Smooth muscle cell of bladder (primary cell): ENCODE measurements around the gene LMNTD2. TPM values are rescaled to one million over a fixed set of nuclear protein-coding genes. Genes with fewer than 3 reads are reported as not detected.

Experiments used
- total RNA-seq: library from RNA; depleted of rRNA; stranded (reverse); fragments of >200 nt; gene quantifications from 2 replicates; pipeline ENCODE4 v1.2.3, GENCODE V29; 2014

Gene LMNTD2, protein sequence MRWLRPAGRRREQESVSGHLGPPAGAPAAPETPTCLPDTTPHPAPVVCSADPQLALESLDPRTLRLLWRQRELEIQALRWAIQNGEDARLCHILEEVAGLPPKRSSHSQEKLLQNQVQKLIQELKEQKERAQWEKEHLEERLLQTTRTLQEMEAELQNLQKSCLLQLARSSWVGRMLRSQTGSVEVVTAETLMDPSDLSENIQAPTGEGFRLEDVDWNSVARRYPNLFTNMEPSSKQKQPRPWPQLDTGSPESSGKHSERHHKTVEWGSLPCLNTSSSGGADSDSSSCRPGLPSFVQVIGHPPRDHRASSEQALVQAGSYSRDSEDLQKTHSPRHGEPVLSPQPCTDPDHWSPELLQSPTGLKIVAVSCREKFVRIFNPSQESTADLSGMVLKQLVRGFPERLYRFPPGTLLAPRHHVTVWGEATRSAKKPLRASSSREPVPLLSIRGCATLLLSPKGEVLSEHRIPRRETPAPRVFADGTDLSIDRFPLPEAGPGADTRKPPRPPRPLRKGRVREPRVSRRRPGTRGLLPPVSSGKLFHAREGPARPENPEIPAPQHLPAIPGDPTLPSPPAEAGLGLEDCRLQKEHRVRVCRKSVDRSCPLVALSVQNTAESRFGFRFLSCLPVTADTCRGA
- 0.28 TPM in 2 replicates for total RNA-seq

DNA sequence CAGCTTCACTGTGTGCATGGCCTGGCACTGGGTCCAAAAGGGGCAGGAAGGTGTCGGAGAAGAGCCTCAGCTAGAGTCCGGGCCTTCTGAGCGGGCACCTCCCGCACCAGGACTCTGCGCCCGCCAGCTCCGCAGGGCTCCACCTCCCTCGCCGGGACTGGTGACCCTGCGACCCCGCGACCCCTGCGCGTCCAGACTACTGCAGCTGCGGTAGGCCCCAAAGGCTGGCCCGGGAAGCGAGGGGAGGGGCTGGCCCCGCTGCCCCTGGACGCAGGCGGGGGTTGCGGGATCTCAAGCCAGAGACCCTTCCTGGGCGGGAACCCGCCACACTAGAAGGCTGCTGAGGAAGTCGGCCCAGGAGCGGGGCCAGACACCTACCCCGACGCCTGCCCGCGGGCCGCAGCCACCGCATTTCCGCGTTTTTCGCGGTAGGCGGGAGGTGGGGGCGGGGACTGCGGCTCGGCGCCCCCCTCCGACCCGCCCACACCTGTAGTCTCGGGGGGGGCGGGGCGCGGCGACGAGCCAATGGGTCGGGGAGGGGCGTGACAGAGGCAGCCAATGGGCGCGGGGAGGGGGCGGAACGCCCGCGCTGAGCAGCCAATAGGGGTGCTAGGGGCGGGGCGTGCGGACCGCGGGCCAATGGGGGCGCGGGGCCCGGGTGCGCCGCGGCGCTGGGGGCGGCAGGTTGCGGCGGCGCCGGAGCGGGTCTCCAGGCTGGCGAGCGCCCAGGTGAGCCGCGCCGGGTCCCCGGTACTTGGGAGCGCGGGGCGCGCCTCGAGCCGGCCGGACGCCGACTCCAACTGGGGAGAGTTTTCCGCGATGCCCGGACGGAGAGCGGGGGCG, at the start of gene LMNTD2, which contains the start of gene RASSF7:
Gene LMNTD2 (minus strand): TSS at position 434 of the 843 bp plus-strand sequence. CDS start 22 bp downstream, at position 412.
Gene RASSF7 (plus strand): TSS at position 666 of the 843 bp plus-strand sequence. CDS start 799 bp downstream, outside the sequence.

GRCh38 chr11:575996-576768, 15.6 kb upstream of the LMNTD2 start, which contains the start of gene PHRF1:
TSS of gene PHRF1 (plus strand) at chr11:576470. CDS start at chr11:581513, 5,043 bp downstream.

GRCh38 chr11:536841-537621, 23.5 kb downstream of the LMNTD2 start, which contains the start of gene LRRC56:
TSS of gene LRRC56 (plus strand) at chr11:537527. CDS start at chr11:540685, 3,158 bp downstream.

GRCh38 chr11:535519-536454, 24.8 kb downstream of the LMNTD2 start, which contains the start of gene HRAS:
TSS of gene HRAS (minus strand) at chr11:535576.

DNA sequence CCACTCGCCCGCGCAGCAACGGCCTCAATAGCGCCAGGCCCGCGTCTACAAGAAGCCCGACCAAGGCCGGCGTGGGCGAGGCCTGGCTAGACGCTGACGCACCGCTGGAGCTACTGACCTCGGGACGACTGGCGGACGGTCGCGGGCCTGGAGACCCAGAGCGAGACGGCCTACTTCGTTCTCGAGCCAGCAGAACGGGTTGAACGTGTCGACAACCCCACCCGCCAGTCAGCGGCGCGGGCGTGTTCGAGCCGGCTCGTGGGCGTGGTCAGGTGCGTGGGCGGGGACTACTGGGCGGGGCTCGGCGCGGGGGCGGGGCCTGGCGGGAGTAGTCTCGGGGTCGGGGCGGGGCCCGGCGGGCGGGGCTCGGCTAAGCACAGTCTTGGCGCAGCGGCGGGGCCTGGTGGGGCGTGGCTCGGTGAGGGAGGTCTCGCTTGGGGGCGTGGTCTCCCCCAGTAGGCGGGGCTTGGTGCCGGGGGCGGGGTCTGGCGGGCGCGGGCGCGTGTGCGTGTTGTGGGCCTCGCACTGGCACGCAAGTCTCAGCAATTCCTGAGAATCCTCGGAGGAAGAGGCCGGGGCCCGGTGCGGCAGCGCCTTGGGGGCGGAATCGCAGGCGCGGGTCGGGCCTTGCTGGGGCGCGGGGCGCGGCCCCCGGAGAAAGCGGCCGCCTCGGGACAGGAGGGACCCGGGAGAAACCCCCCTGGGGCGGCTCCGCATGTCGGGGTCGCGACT, 53.4 kb downstream of the LMNTD2 start, which contains the start of gene RNH1:
Gene RNH1 (minus strand): TSS at position 248 of the 732 bp plus-strand sequence. CDS start 5,080 bp downstream, outside the sequence.

Other genes starting within 250 kb of the LMNTD2 start
- 49.6 and 79.5 TPM in 2 replicates for gene IFITM1, start 246.7 kb downstream of the LMNTD2 start, total RNA-seq
- 75.0 and 101 TPM in 2 replicates for gene IFITM3, start 239.9 kb downstream of the LMNTD2 start, total RNA-seq
- gene B4GALNT4, start 191.2 kb downstream of the LMNTD2 start, total RNA-seq: 1.9 and 3.6 TPM in 2 replicates
- 1.3 and 1.6 TPM in 2 replicates for gene PKP3, start 166.5 kb downstream of the LMNTD2 start, total RNA-seq
- gene SIGIRR, start 145.7 kb downstream of the LMNTD2 start, total RNA-seq: 13.1 and 13.8 TPM in 2 replicates
- gene ANO9, start 118.7 kb downstream of the LMNTD2 start, total RNA-seq: not detected in 2 replicates
- 30.9 and 42.6 TPM in 2 replicates for gene PTDSS2, start 110.5 kb downstream of the LMNTD2 start, total RNA-seq
- 296 and 361 TPM in 2 replicates for gene RNH1, start 53.5 kb downstream of the LMNTD2 start, total RNA-seq
- gene HRAS, start 25.2 kb downstream of the LMNTD2 start, total RNA-seq: 66.3 and 70.2 TPM in 2 replicates
- 0.55 and 0.85 TPM in 2 replicates for gene LRRC56, start 23.2 kb downstream of the LMNTD2 start, total RNA-seq
- 2.5 and 2.7 TPM in 2 replicates for gene RASSF7, start 232 bp upstream of the LMNTD2 start, total RNA-seq
- 17.6 and 24.8 TPM in 2 replicates for gene PHRF1, start 15.7 kb upstream of the LMNTD2 start, total RNA-seq
- gene IRF7, start 55.2 kb upstream of the LMNTD2 start, total RNA-seq: 5.7 and 6.0 TPM in 2 replicates
- not detected in 2 replicates for gene CDHR5, start 64.2 kb upstream of the LMNTD2 start, total RNA-seq
- not detected in 2 replicates for gene SCT, start 66.4 kb upstream of the LMNTD2 start, total RNA-seq
- gene DRD4, start 76.5 kb upstream of the LMNTD2 start, total RNA-seq: 0.18 TPM in 1 of 2 replicates, not detected in the other
- gene DEAF1, start 134.5 kb upstream of the LMNTD2 start, total RNA-seq: 21.2 and 31.3 TPM in 2 replicates
- gene TMEM80, start 135.1 kb upstream of the LMNTD2 start, total RNA-seq: 11.9 and 12.1 TPM in 2 replicates
- gene EPS8L2, start 145.5 kb upstream of the LMNTD2 start, total RNA-seq: 33.9 and 35.4 TPM in 2 replicates
- 228 and 306 TPM in 2 replicates for gene TALDO1, start 186.7 kb upstream of the LMNTD2 start, total RNA-seq
- gene GATD1, start 216.7 kb upstream of the LMNTD2 start, total RNA-seq: 16.4 and 17.9 TPM in 2 replicates
- gene CEND1, start 229.4 kb upstream of the LMNTD2 start, total RNA-seq: 0.28 and 0.85 TPM in 2 replicates
- 6.5 and 12.3 TPM in 2 replicates for gene SLC25A22, start 237.5 kb upstream of the LMNTD2 start, total RNA-seq
- 4.4 and 9.2 TPM in 2 replicates for gene PIDD1, start 244.5 kb upstream of the LMNTD2 start, total RNA-seq
- 394 and 414 TPM in 2 replicates for gene RPLP2, start 249.2 kb upstream of the LMNTD2 start, total RNA-seq